Loucy (cell line): Measurements from ENCODE around the gene KXD1.

Experiments used
- H2AFZ ChIP-seq: fragments of 200-600 bp; sonication (generic); 2 replicates; pipeline ENCODE4 v1.6.0; 2016; ENCODE audit warnings: antibody characterized with exemption, mild to moderate bottlenecking, low read length, moderate library complexity
- H3F3A ChIP-seq: fragments of 200-600 bp; 2 replicates; pipeline ENCODE4 v1.6.0; 2016; ENCODE audit warnings: antibody characterized with exemption, low read depth, mild to moderate bottlenecking
- H3K27me3 ChIP-seq: fragments of 200-600 bp; sonication (generic); 2 replicates; pipeline ENCODE4 v1.6.1; 2014; ENCODE audit warnings: low read length, mild to moderate bottlenecking; ENCODE audit not compliant: insufficient read depth, poor library complexity, severe bottlenecking
- H3K36me3 ChIP-seq: fragments of 200-600 bp; sonication (generic); 2 replicates; pipeline ENCODE4 v1.6.1; 2016; ENCODE audit warnings: low read length; ENCODE audit not compliant: insufficient read depth
- H3K4me1 ChIP-seq: fragments of 200-600 bp; sonication (generic); 2 replicates; pipeline ENCODE4 v1.5.1; 2014; ENCODE audit warnings: low read length, mild to moderate bottlenecking; ENCODE audit not compliant: insufficient read depth, poor library complexity, severe bottlenecking
- H3K4me2 ChIP-seq: fragments of 200-600 bp; sonication (generic); 2 replicates; pipeline ENCODE4 v1.6.0; 2014; ENCODE audit warnings: antibody characterized with exemption, low read length, low read depth, mild to moderate bottlenecking; ENCODE audit not compliant: poor library complexity, severe bottlenecking
- H3K4me3 ChIP-seq: fragments of 200-600 bp; sonication (generic); 2 replicates; pipeline ENCODE4 v1.5.1; 2014; ENCODE audit warnings: low read length, mild to moderate bottlenecking, mixed read lengths; ENCODE audit not compliant: poor library complexity, severe bottlenecking
- H3K79me2 ChIP-seq: fragments of 200-600 bp; sonication (generic); 2 replicates; pipeline ENCODE4 v1.6.1; 2014; ENCODE audit warnings: low read length; ENCODE audit not compliant: insufficient read depth
- H3K9ac ChIP-seq: fragments of 200-600 bp; sonication (generic); 2 replicates; pipeline ENCODE4 v1.6.0; 2014; ENCODE audit warnings: mild to moderate bottlenecking, low read depth, low read length, moderate library complexity; ENCODE audit not compliant: poor library complexity, severe bottlenecking
- H3K9me2 ChIP-seq: fragments of 200-600 bp; sonication (generic); replicated peaks from 2 replicates; pipeline ENCODE4 v1.6.1; 2016; ENCODE audit warnings: low read depth, low read length, mixed read lengths
- H3K9me3 ChIP-seq: fragments of 200-600 bp; sonication (generic); 2 replicates; pipeline ENCODE4 v1.6.1; 2014; ENCODE audit warnings: mild to moderate bottlenecking, antibody characterized with exemption, low read length, low read depth; ENCODE audit not compliant: insufficient read depth
- H4K20me1 ChIP-seq: fragments of 200-600 bp; sonication (generic); 2 replicates; pipeline ENCODE4 v1.6.0; 2014; ENCODE audit warnings: antibody characterized with exemption, low read length, mild to moderate bottlenecking; ENCODE audit not compliant: insufficient read depth, poor library complexity, severe bottlenecking
- EZH2phosphoT487 ChIP-seq: fragments of 200-600 bp; IDR thresholded peaks from 2 replicates; pipeline ENCODE4 v1.6.1; 2018; ENCODE audit warnings: antibody characterized with exemption, mild to moderate bottlenecking, moderate library complexity, borderline replicate concordance
- TF ChIP-seq, protein P1 (sequence below): fragments of 200-600 bp; sonication (generic); conservative IDR thresholded peaks from 2 replicates; pipeline ENCODE4 v1.5.1; 2014; ENCODE audit warnings: mild to moderate bottlenecking, antibody characterized with exemption, low read length

The KXD1 gene

DNA sequence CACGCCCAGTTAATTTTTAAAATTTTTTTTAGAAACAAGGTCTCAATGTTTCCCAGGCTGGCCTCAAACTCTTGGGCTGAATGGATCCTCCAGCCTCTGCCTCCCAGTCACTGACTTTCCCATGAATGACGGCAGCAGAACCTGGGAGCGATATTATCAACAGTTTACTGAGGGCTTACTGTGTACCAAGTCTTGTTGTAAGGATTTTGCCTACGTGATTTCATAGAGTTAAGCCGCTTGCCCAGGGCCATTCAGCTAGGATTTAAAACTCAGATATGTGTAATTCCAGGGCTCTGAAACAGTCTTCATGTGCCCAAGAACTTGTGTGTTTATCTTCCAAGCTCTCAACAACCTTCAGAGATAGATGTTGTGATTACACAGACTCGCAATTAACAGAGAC is 6.0 kb upstream of the KXD1 start:
- no peak overlapping the region for H3K4me3 ChIP-seq
- no peak overlapping the region for H3K9ac ChIP-seq
- no peaks in the 10 kb centered on the region for H4K20me1 ChIP-seq
- TF ChIP-seq EZH2phosphoT487 = no peak
- TF ChIP-seq, protein P1, sequence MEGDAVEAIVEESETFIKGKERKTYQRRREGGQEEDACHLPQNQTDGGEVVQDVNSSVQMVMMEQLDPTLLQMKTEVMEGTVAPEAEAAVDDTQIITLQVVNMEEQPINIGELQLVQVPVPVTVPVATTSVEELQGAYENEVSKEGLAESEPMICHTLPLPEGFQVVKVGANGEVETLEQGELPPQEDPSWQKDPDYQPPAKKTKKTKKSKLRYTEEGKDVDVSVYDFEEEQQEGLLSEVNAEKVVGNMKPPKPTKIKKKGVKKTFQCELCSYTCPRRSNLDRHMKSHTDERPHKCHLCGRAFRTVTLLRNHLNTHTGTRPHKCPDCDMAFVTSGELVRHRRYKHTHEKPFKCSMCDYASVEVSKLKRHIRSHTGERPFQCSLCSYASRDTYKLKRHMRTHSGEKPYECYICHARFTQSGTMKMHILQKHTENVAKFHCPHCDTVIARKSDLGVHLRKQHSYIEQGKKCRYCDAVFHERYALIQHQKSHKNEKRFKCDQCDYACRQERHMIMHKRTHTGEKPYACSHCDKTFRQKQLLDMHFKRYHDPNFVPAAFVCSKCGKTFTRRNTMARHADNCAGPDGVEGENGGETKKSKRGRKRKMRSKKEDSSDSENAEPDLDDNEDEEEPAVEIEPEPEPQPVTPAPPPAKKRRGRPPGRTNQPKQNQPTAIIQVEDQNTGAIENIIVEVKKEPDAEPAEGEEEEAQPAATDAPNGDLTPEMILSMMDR = no peak
- no peaks in the 10 kb centered on the region for H3K36me3 ChIP-seq
- H2AFZ ChIP-seq = no peak overlapping the region
- no peak overlapping the region for H3K4me2 ChIP-seq
- H3K79me2 ChIP-seq = no peaks in the 10 kb centered on the region
- H3K9me2 ChIP-seq = no peaks in the 10 kb centered on the region
- H3F3A ChIP-seq = no peaks in the 10 kb centered on the region; the same call in 1 of the 2 replicates
- no peaks in the 10 kb centered on the region for H3K4me1 ChIP-seq
- no peaks in the 10 kb centered on the region for H3K27me3 ChIP-seq
- H3K9me3 ChIP-seq = no peaks in the 10 kb centered on the region

DNA sequence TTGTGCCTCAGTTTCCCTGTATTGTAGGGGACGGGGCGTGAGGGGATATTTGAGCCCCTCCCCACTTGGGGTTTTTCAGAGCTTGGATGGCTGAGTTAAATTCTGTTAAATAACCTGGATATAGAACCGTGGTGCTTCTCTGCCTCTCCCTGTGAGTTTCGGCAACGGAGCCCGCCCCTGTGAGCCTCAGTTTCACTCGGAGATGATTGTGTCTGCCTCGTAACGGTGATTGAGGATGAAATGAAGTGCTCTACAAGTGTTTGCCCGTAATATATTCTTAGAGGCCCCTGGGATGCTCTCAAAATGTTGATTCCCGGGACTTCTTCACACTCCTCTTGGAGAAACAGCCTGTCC is 509 bp downstream of the KXD1 start:
- Histone ChIP-seq H3K9ac (peak overlapping the region; percentile 100), H3K9me3 (no peaks in the 10 kb centered on the region), H3K4me3 (peak overlapping the region; percentile 99), H3K9me2 (no peaks in the 10 kb centered on the region), H3F3A (peaks cover 4% of the 10 kb centered on the region; the same call in 1 of the 2 replicates), H3K4me1 (peaks cover 17% of the 10 kb centered on the region), H3K79me2 (peaks cover 33% of the 10 kb centered on the region), H4K20me1 (peaks cover 9% of the 10 kb centered on the region), H3K36me3 (peaks cover 7% of the 10 kb centered on the region; the same call in 1 of the 2 replicates), H3K4me2 (peak overlapping the region; percentile 99), H2AFZ (peak overlapping the region; percentile 85), H3K27me3 (no peaks in the 10 kb centered on the region)
- TF ChIP-seq EZH2phosphoT487 = no peak
- TF ChIP-seq, protein P1 = no peak

DNA sequence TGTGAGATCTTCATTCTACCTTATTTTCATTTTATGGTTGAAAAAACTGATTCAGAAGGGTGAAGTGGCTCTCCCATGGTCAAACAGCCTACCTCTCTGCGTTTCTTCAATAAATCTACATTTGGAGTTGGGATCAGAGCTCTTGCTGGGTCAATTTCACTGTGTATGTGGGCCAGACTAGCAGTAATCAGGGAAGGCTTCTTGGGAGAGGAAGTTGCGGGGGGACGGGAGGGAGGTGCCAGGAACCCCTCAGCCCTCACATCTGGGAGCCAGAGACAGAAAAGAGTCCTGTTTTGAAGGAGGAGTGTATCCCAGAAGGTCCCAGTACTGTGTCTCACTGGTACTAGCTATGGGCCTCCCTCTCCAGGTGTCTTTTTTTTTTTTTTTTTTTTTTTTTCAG is 934 bp downstream of the KXD1 start:
- H3K36me3 ChIP-seq = peaks cover 9% of the 10 kb centered on the region; the same call in 1 of the 2 replicates
- H3K4me2 ChIP-seq = peak overlapping the region; percentile 99
- H3K27me3 ChIP-seq = no peaks in the 10 kb centered on the region
- TF ChIP-seq, protein P1 = no peak
- no peak for TF ChIP-seq EZH2phosphoT487
- H3K9me3 ChIP-seq = no peaks in the 10 kb centered on the region
- H3K4me3 ChIP-seq = peak overlapping the region; percentile 99
- H4K20me1 ChIP-seq = peaks cover 9% of the 10 kb centered on the region
- peaks cover 4% of the 10 kb centered on the region; the same call in 1 of the 2 replicates for H3F3A ChIP-seq
- peak overlapping the region; percentile 100 for H3K9ac ChIP-seq
- peaks cover 33% of the 10 kb centered on the region for H3K79me2 ChIP-seq
- H2AFZ ChIP-seq = no peak overlapping the region
- no peaks in the 10 kb centered on the region for H3K9me2 ChIP-seq
- peaks cover 17% of the 10 kb centered on the region for H3K4me1 ChIP-seq
